ENCODE data around the gene CAPN11. TPM values are rescaled to one million over a fixed set of nuclear protein-coding genes. Genes with fewer than 3 reads are reported as not detected.

The CAPN11 gene
- total RNA-seq, 1 donor from 2014 or later, result 0.27 TPM

GRCh38 chr6:44217332-44218143 lies 58.9 kb downstream of the CAPN11 start:
- DNase-seq (no peak), ATAC-seq (peak in 1 of 2 donors; percentile 16)
- intact Hi-C loops (cut with DNase I), result no loop called here
- H3K9me3 ChIP-seq, result no peaks in the 10 kb centered on the region
- peaks cover 57% of the 10 kb centered on the region for H3K4me1 ChIP-seq
- H3K4me3 ChIP-seq, result no peak overlapping the region
- TF ChIP-seq, protein P1, sequence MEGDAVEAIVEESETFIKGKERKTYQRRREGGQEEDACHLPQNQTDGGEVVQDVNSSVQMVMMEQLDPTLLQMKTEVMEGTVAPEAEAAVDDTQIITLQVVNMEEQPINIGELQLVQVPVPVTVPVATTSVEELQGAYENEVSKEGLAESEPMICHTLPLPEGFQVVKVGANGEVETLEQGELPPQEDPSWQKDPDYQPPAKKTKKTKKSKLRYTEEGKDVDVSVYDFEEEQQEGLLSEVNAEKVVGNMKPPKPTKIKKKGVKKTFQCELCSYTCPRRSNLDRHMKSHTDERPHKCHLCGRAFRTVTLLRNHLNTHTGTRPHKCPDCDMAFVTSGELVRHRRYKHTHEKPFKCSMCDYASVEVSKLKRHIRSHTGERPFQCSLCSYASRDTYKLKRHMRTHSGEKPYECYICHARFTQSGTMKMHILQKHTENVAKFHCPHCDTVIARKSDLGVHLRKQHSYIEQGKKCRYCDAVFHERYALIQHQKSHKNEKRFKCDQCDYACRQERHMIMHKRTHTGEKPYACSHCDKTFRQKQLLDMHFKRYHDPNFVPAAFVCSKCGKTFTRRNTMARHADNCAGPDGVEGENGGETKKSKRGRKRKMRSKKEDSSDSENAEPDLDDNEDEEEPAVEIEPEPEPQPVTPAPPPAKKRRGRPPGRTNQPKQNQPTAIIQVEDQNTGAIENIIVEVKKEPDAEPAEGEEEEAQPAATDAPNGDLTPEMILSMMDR (IDR thresholded peaks at IDR 0.05), result no peak
- no peaks in the 10 kb centered on the region for H3K36me3 ChIP-seq
- H3K27me3 ChIP-seq (ENCODE audit: low read depth), result no peaks in the 10 kb centered on the region
- peak overlapping the region; percentile 80 for H3K27ac ChIP-seq

GRCh38 chr6:44219053-44219814 lies 60.6 kb downstream of the CAPN11 start:
- TF ChIP-seq, protein P1 (IDR thresholded peaks at IDR 0.05), result no peak
- Histone ChIP-seq H3K9me3 (no peaks in the 10 kb centered on the region), H3K27ac (peak overlapping the region; percentile 80), H3K36me3 (no peaks in the 10 kb centered on the region), H3K4me3 (peak overlapping the region; percentile 59), H3K27me3 (ENCODE audit: low read depth) (no peaks in the 10 kb centered on the region), H3K4me1 (peaks cover 70% of the 10 kb centered on the region)
- ATAC-seq, result peak; percentile 79 to 86
- peak; percentile 89 for DNase-seq
- intact Hi-C loops (cut with DNase I), result no loop called here

GRCh38 chr6:44219815-44220784 lies 61.5 kb downstream of the CAPN11 start:
- no peaks in the 10 kb centered on the region for H3K9me3 ChIP-seq
- H3K36me3 ChIP-seq, result no peaks in the 10 kb centered on the region
- H3K4me1 ChIP-seq, result peaks cover 76% of the 10 kb centered on the region
- peak overlapping the region; percentile 59 for H3K4me3 ChIP-seq
- H3K27ac ChIP-seq, result peak overlapping the region; percentile 80
- TF ChIP-seq, protein P1 (IDR thresholded peaks at IDR 0.05), result no peak
- ATAC-seq, result no peak
- DNase-seq, result no peak
- no peaks in the 10 kb centered on the region for H3K27me3 ChIP-seq (ENCODE audit: low read depth)
- intact Hi-C loops (cut with DNase I), result no loop called here

DNA sequence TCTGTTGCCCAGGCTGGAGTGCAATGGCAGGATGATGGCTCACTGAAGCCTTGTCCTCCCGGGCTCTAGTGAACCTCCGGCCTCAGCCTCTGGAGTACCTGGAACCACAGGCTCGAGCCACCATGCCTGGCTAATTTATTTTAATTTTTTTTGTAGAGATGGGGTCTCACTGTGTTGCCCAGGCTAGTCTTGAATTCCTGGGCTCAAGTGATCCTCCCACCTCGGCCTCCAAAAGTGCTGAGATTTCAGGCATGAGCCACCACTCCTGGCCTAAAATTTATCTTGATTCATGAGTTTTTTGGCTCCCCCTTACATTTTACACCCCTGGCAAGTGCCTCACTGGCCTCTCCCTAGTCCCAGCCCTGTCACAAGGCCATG lies 62.3 kb downstream of the CAPN11 start:
- peak overlapping the region; percentile 11 for H3K4me3 ChIP-seq
- ATAC-seq (no peak), DNase-seq (no peak)
- TF ChIP-seq, protein P1 (IDR thresholded peaks at IDR 0.05), result no peak
- peak overlapping the region; percentile 80 for H3K27ac ChIP-seq
- peaks cover 81% of the 10 kb centered on the region for H3K4me1 ChIP-seq
- no peaks in the 10 kb centered on the region for H3K36me3 ChIP-seq
- H3K9me3 ChIP-seq, result no peaks in the 10 kb centered on the region
- no peaks in the 10 kb centered on the region for H3K27me3 ChIP-seq (ENCODE audit: low read depth)
- intact Hi-C loops (cut with DNase I), result no loop called here

All from lower lobe of right lung (tissue), 2 donors.